GM19239 (cell line): ENCODE measurements around the gene GDF2.

ENCODE experiments used
- DNase-seq: peaks from one replicate; pipeline ENCODE4 v3.0.0; 2011; ENCODE audit warnings: low spot score; ENCODE audit not compliant: insufficient read length
- FAIRE-seq: peaks from 2 replicates; lab custom pipeline; 2011; peaks lifted over from hg19 to GRCh38; lab: Jason Lieb, UNC

Gene GDF2

GRCh38 chr10:47322300-47323061, at the start of gene GDF2:
Gene GDF2 (plus strand): TSS chr10:47322454. CDS start chr10:47322669, 215 bp downstream.
- no peak for FAIRE-seq
- no peak for DNase-seq

DNA sequence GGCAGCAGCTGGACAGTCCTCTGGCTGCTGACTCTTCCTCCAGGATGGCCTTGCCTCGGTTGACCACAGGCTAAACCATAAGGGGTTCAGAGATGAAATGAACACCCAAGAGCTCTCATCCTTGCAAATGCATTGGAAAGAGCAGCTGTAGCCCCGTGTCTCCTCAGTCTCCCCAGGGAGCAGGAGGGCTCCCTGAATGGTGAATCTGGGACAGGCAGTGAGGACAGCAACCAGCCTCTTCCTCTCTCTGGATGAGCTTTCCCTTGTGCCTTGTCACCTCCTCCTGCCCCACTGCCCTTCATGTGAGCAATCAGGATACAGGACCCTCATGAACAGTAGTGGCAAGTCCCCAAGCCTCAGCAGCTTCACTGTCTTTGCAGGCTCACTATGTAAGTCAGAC, 46.2 kb upstream of the GDF2 start:
- FAIRE-seq (no peak), DNase-seq (no peak)

GRCh38 chr10:47276576-47277351, 45.5 kb upstream of the GDF2 start:
- DNase-seq (no peak), FAIRE-seq (no peak)

GRCh38 chr10:47277352-47278151, 44.7 kb upstream of the GDF2 start:
- DNase-seq, result no peak
- FAIRE-seq, result no peak

- FAIRE-seq (no peak), DNase-seq (no peak)
These were observed 44.1 kb upstream of the GDF2 start for GRCh38 chr10:47278152-47278473.

GRCh38 chr10:47278720-47279119, 43.5 kb upstream of the GDF2 start:
- FAIRE-seq (no peak), DNase-seq (no peak)

DNA sequence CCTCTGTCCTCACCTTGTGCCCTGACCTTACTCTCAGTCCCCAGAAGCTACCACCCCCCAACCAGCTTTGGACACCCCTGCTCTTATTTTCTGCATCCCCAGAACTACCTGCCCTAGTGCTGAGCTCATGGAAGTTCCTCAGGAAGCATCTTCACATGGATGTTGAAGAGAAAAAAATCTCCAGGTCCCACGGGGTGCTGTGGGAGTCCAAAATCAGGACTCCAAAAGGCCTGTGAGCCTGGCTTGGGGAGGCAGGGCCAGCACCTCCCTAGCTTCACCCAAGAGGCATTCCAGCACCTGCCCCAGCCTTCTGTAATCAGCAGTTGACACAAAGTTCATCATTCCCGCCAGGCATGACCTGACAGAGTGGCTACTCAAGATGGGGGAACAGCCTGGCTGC, 43.0 kb upstream of the GDF2 start:
- no peak for FAIRE-seq
- no peak for DNase-seq

- DNase-seq (no peak), FAIRE-seq (no peak)
These were observed 40.1 kb upstream of the GDF2 start for GRCh38 chr10:47282005-47282656.

GRCh38 chr10:47282657-47283018, 39.6 kb upstream of the GDF2 start:
- DNase-seq, result no peak
- no peak for FAIRE-seq

GRCh38 chr10:47283101-47283630, 39.1 kb upstream of the GDF2 start:
- FAIRE-seq (no peak), DNase-seq (no peak)

- no peak for DNase-seq
- no peak for FAIRE-seq
These were observed 38.4 kb upstream of the GDF2 start for GRCh38 chr10:47283848-47284247.

DNA sequence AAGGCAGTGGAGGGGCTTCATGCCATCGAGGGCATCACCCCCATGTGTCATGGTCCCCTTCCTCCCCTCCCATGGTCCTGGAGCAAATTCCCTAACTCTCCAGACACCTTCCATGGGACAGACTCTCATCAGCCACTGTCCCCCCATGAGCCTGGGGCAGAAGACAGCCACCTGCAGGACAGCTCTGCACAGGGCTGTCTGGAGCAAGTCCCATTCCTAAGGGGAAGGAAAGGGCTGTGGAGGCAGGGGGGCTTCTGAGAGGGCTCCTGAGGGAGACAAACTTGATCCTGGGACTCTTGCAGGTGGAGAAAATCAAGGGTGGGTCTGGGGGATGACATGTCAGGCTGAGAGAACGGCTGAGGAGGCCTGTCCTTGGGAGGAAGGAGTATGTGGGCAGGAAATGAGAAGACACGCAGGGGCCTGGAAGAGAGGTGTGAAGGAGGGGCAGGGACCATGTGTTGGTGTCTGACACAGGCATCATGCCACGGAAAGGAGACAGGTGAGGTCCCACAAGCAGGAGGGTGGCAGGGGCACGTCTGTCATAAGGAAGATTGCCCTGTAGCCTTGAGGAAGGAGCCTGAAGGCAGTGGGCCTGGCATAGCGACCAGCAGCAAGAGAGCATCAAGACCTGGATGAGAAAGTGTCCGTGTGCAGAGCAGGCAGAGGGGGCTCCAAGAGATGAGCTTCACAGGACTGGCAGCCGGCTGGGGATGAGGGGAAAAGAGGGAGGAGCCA, 36.7 kb upstream of the GDF2 start:
- DNase-seq (no peak), FAIRE-seq (no peak)

DNA sequence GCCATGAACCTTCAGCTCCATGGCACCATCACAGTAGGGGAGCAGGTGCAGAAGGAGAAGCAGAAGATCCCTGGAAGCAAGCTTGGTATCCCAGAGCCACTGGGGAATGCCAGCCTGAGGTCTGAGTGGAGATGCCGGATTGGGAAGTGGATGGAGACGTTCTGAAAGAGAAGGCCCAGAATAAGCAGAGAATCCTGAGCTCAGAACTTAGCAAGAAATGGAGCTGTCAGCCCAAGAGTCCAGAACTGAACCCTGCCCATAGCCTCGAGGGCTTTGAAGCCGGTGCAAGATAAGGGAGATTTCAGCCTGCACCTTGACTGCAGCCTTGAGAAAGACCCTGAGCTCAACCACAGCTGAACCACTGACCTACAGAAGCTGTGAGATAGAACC, 36.1 kb upstream of the GDF2 start:
- FAIRE-seq (no peak), DNase-seq (no peak)

DNA sequence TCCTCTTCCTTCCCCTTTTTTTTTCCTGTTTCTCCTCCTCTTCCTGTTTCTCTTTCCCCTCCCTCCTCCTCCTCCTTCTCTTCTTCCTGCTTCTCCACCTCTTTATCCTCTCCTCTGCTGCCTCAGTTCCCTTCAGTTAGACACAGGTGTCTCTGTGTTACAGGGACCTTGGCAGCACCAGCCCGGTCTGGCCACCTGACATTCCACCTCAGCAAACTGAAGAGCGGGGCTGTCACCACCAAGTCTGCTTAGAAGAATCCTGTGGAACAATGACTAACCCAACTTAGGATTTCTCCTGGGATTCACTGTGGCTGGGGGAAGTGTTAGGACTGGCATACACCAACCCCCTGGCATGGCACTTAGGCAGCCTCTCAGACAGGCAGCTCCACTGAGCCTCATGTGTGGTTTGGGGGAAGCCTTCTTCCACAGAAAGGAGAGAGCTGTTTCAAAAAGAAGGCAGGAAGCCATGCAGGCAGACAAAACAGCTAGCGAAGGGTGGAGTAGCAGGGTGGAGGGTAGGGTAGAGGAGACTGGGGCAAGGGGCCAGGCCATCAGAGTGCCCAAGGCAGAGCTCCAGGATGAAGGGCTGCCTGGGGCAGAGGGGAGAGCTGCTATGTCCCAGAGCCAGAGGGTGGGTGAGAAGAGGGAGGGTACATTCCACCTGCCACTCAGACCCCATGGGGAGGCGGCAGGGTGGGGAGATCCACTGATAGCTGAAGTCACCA, 35.5 kb upstream of the GDF2 start:
- FAIRE-seq (no peak), DNase-seq (no peak)

GRCh38 chr10:47287365-47287802, 34.9 kb upstream of the GDF2 start:
- no peak for DNase-seq

DNA sequence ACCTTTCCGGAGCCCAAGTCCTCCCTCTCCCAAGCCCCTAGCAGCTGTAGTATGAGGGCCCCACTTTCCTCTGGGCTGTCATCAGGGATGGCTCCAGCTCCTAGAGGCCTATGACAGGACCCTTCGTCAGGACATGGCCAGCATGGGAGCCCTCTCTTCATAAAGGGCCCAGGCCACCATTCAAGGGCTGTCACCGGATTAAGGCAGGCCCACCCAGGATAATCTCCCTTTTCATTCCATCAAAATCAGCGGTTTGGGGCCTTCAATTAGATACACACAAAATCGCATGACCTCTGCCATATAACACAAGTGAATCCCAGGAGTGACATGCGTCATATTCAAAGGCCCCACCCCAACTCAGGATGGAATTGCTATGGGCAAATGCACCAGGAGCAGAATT, 34.4 kb upstream of the GDF2 start:
- no peak for DNase-seq
- FAIRE-seq, result no peak

More at GRCh38 chr10:47287365-47287802, 34.9 kb upstream of the GDF2 start:
- no peak for FAIRE-seq

- DNase-seq (no peak), FAIRE-seq (no peak)
These were observed 34.0 kb upstream of the GDF2 start for GRCh38 chr10:47288236-47288635.

- DNase-seq, result no peak
These were observed 33.2 kb upstream of the GDF2 start for GRCh38 chr10:47288916-47289495.

DNA sequence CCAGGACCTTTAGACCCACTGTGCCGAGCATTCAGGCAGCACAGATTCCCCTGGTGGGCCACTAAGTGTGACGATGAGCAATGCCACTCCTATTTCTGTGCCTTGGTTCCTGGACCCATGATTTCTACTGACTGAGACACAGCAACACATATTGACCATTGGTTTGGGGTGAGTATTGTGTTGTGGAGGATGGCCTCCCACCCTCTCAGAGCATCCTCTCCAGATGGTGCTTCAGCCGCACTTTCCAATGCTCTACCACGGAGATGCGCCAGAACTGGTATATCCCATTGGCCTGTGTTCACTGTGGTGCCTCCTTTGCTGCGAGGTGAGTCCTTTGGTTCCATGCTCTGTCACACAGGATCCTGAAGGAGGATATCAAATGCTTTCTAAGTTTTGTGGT, 32.3 kb upstream of the GDF2 start:
- DNase-seq (no peak), FAIRE-seq (no peak)

More at GRCh38 chr10:47288916-47289495, 33.2 kb upstream of the GDF2 start:
- no peak for FAIRE-seq
